ENCODE measurements around the gene PPP1R37. TPM values are rescaled to one million over a fixed set of nuclear protein-coding genes. Genes with fewer than 3 reads are reported as not detected.

Gene PPP1R37
- total and polyA plus RNA-seq, 4 donors, result 1.8 to 10.4 (median 9.3) TPM

DNA sequence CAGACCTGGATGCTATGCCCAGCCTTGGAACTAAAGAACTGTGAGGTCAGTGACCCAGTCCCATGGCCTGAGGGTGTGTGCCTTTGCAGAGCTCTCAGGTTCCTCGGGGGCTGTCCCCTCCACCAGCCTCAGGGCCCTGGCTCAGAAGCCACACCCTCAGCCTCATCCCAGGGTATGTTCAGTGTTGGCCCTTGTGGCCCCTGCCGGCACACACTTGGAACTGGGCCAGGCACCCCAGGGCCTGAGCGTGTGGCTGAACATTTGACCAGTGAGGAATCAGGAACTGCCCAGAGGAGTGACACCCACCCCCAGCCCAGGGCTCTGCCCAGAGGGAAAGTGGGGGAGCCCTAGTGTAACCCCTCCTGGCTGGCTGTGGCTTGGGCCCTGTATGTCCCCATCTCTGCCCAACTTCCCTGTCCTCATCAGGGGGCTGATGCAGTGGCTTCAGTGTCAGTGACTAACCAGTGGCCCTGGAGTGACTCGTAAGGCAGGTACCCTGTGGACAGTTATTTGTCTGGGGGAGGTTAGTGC, 57.8 kb downstream of the PPP1R37 start:
- Histone ChIP-seq H3K27me3 (ENCODE audit: control insufficient read depth in 4 of 4, insufficient read depth in 4 of 4, low read length in 3 of 4) (peaks cover 0 to 8% (median 6%) of the 10 kb centered on the region in 4 donors), H3K4me3 (ENCODE audit: low read depth in 1 of 3, low read length in 3 of 3) (no peak overlapping the region), H3K9ac (ENCODE audit: low read depth in 1 of 2, low read length in 2 of 2) (no peak overlapping the region), H3K9me3 (ENCODE audit: control insufficient read depth in 4 of 4, low read length in 3 of 4) (no peaks in the 10 kb centered on the region), H3K36me3 (ENCODE audit: control insufficient read depth in 4 of 4, insufficient read depth in 3 of 4, low read depth in 1 of 4, low read length in 3 of 4) (peaks cover 0 to 3% (median under 1%) of the 10 kb centered on the region in 4 donors), H3K4me1 (ENCODE audit: control insufficient read depth in 4 of 4, insufficient read depth in 4 of 4, low read length in 3 of 4) (peaks cover 3 to 24% (median 19%) of the 10 kb centered on the region in 4 donors), H3K27ac (ENCODE audit: low read depth in 1 of 2, low read length in 2 of 2) (no peak overlapping the region)
- TF ChIP-seq RXRA (IDR thresholded peaks at IDR 0.05) (no peak), GABPA (IDR thresholded peaks at IDR 0.05 in 1 of 2, conservative IDR thresholded peaks at IDR 0.05 in 1 of 2) (no peak), YY1 (IDR thresholded peaks at IDR 0.05) (no peak), SP1 (IDR thresholded peaks at IDR 0.05) (no peak), FOXA1 (IDR thresholded peaks at IDR 0.05) (no peak), RAD21 (IDR thresholded peaks at IDR 0.05) (no peak), JUND (IDR thresholded peaks at IDR 0.05) (no peak), NR2F2 (IDR thresholded peaks at IDR 0.05) (no peak)
- TF ChIP-seq, protein P1, sequence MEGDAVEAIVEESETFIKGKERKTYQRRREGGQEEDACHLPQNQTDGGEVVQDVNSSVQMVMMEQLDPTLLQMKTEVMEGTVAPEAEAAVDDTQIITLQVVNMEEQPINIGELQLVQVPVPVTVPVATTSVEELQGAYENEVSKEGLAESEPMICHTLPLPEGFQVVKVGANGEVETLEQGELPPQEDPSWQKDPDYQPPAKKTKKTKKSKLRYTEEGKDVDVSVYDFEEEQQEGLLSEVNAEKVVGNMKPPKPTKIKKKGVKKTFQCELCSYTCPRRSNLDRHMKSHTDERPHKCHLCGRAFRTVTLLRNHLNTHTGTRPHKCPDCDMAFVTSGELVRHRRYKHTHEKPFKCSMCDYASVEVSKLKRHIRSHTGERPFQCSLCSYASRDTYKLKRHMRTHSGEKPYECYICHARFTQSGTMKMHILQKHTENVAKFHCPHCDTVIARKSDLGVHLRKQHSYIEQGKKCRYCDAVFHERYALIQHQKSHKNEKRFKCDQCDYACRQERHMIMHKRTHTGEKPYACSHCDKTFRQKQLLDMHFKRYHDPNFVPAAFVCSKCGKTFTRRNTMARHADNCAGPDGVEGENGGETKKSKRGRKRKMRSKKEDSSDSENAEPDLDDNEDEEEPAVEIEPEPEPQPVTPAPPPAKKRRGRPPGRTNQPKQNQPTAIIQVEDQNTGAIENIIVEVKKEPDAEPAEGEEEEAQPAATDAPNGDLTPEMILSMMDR (IDR thresholded peaks at IDR 0.05; ENCODE audit: low read depth, low read length, missing input control), result no peak
- TF ChIP-seq, protein P2, sequence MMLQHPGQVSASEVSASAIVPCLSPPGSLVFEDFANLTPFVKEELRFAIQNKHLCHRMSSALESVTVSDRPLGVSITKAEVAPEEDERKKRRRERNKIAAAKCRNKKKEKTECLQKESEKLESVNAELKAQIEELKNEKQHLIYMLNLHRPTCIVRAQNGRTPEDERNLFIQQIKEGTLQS (IDR thresholded peaks at IDR 0.05), result no peak
- no peak for DNase-seq (ENCODE audit: low spot score)
- WGBS, result 42% methylated on average over 4 of the region's 4 CpGs

DNA sequence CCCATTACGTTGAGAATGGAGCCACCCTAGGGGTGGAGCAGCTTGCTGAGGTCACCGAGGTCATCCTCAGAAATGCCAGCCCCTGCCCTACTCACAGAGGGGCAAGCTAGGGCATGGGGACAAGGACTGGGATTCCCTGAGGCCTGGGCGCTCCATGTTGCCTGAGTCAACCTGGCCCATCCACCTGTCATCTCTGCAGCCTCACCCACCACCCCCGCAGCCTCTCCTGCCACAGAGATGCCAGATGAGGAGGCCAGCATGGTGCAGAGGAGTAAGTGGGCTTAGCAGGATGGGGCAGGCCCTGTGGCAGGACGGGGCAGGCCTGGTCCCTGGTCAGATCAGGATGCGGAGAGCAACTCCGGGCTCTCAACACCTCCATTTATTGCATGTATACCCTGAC, 58.3 kb downstream of the PPP1R37 start:
- Histone ChIP-seq H3K9ac (ENCODE audit: low read depth in 1 of 2, low read length in 2 of 2) (no peak overlapping the region), H3K4me1 (ENCODE audit: control insufficient read depth in 4 of 4, insufficient read depth in 4 of 4, low read length in 3 of 4) (peaks cover 3 to 24% (median 19%) of the 10 kb centered on the region in 4 donors), H3K27ac (ENCODE audit: low read depth in 1 of 2, low read length in 2 of 2) (no peak overlapping the region), H3K4me3 (ENCODE audit: low read depth in 1 of 3, low read length in 3 of 3) (no peak overlapping the region), H3K27me3 (ENCODE audit: control insufficient read depth in 4 of 4, insufficient read depth in 4 of 4, low read length in 3 of 4) (peaks cover 0 to 8% (median 6%) of the 10 kb centered on the region in 4 donors), H3K36me3 (ENCODE audit: control insufficient read depth in 4 of 4, insufficient read depth in 3 of 4, low read depth in 1 of 4, low read length in 3 of 4) (peaks cover 0 to 2% (median 0%) of the 10 kb centered on the region in 4 donors), H3K9me3 (ENCODE audit: control insufficient read depth in 4 of 4, low read length in 3 of 4) (no peaks in the 10 kb centered on the region)
- 78% methylated on average over 7 of the region's 7 CpGs for WGBS
- TF ChIP-seq, protein P3, sequence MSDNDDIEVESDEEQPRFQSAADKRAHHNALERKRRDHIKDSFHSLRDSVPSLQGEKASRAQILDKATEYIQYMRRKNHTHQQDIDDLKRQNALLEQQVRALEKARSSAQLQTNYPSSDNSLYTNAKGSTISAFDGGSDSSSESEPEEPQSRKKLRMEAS (IDR thresholded peaks at IDR 0.05), result no peak
- no peak for TF ChIP-seq SP1 (IDR thresholded peaks at IDR 0.05)
- TF ChIP-seq, protein P4, sequence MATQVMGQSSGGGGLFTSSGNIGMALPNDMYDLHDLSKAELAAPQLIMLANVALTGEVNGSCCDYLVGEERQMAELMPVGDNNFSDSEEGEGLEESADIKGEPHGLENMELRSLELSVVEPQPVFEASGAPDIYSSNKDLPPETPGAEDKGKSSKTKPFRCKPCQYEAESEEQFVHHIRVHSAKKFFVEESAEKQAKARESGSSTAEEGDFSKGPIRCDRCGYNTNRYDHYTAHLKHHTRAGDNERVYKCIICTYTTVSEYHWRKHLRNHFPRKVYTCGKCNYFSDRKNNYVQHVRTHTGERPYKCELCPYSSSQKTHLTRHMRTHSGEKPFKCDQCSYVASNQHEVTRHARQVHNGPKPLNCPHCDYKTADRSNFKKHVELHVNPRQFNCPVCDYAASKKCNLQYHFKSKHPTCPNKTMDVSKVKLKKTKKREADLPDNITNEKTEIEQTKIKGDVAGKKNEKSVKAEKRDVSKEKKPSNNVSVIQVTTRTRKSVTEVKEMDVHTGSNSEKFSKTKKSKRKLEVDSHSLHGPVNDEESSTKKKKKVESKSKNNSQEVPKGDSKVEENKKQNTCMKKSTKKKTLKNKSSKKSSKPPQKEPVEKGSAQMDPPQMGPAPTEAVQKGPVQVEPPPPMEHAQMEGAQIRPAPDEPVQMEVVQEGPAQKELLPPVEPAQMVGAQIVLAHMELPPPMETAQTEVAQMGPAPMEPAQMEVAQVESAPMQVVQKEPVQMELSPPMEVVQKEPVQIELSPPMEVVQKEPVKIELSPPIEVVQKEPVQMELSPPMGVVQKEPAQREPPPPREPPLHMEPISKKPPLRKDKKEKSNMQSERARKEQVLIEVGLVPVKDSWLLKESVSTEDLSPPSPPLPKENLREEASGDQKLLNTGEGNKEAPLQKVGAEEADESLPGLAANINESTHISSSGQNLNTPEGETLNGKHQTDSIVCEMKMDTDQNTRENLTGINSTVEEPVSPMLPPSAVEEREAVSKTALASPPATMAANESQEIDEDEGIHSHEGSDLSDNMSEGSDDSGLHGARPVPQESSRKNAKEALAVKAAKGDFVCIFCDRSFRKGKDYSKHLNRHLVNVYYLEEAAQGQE (IDR thresholded peaks at IDR 0.05), result no peak
- no peak for TF ChIP-seq NR2F2 (IDR thresholded peaks at IDR 0.05)
- TF ChIP-seq, protein P2 (IDR thresholded peaks at IDR 0.05), result no peak
- TF ChIP-seq HNF4G (IDR thresholded peaks at IDR 0.05), result no peak
- TF ChIP-seq TAF1 (conservative IDR thresholded peaks at IDR 0.05), result no peak
- TF ChIP-seq RXRA (IDR thresholded peaks at IDR 0.05), result no peak
- TF ChIP-seq, protein P1 (IDR thresholded peaks at IDR 0.05; ENCODE audit: low read depth, low read length, missing input control), result no peak
- no peak for TF ChIP-seq YY1 (IDR thresholded peaks at IDR 0.05)
- no peak for TF ChIP-seq FOXA1 (IDR thresholded peaks at IDR 0.05)
- DNase-seq (ENCODE audit: low spot score), result no peak
